ENCODE data around the gene ZMIZ1.
A peak's percentile ranks its signal among the peaks of the same experiment; 100 is the strongest.

ZMIZ1 gene

GRCh38 chr10:79046326-79046725, 22.4 kb upstream of the ZMIZ1 start:
- H3K9me3 ChIP-seq (ENCODE audit: control insufficient read depth, low read length) = no peaks in the 10 kb centered on the region
- H2BK5ac ChIP-seq (ENCODE audit: low read depth, low read length, poor library complexity, severe bottlenecking) = no peak overlapping the region
- H4K8ac ChIP-seq (ENCODE audit: low read length) = no peak overlapping the region
- DNase-seq = no peak
- no peaks in the 10 kb centered on the region for H3K36me3 ChIP-seq (ENCODE audit: control insufficient read depth in 1 of 2, insufficient read depth in 2 of 2, low read depth in 1 of 2, low read length in 2 of 2)
- no peak overlapping the region for H4K91ac ChIP-seq (ENCODE audit: low read length)
- H3K27ac ChIP-seq (ENCODE audit: low read length, poor library complexity, severe bottlenecking) = no peak overlapping the region
- no peak overlapping the region for H3K14ac ChIP-seq (ENCODE audit: low read length in 2 of 2)
- no peak overlapping the region for H3K4ac ChIP-seq (ENCODE audit: low read depth in 1 of 2, low read length in 2 of 2)
- WGBS = 97% methylated on average over 7 of the region's 9 CpGs
- peaks cover 3 to 13% of the 10 kb centered on the region in 2 experiments for H3K27me3 ChIP-seq (ENCODE audit: control insufficient read depth in 1 of 2, insufficient read depth in 1 of 2, low read length in 2 of 2)
- peaks cover 9% of the 10 kb centered on the region for H3K4me1 ChIP-seq (ENCODE audit: control insufficient read depth, insufficient read depth, low read depth, low read length)
- H2AK5ac ChIP-seq (ENCODE audit: low read length, severe bottlenecking) = no peak overlapping the region
- H3K4me3 ChIP-seq (ENCODE audit: insufficient read depth in 1 of 2, low read depth in 1 of 2, low read length in 2 of 2) = no peak overlapping the region
- no peak overlapping the region for H2BK120ac ChIP-seq (ENCODE audit: low read depth, low read length)
- no peaks in the 10 kb centered on the region for H3K79me1 ChIP-seq (replicated peaks; ENCODE audit: low read length, poor library complexity, severe bottlenecking)
- no peak overlapping the region for H3K9ac ChIP-seq (ENCODE audit: low read length)
- H2BK12ac ChIP-seq (ENCODE audit: low read length in 2 of 2) = no peak overlapping the region
- no peak overlapping the region for H3K4me2 ChIP-seq (ENCODE audit: low read length, poor library complexity, severe bottlenecking)
- no peak overlapping the region for H2AFZ ChIP-seq (ENCODE audit: low read depth, low read length)
- no peak overlapping the region for H2BK15ac ChIP-seq (ENCODE audit: low read depth, poor library complexity, severe bottlenecking)
- no peak overlapping the region for H3K23ac ChIP-seq (ENCODE audit: low read length in 2 of 2)
- H3K18ac ChIP-seq (ENCODE audit: low read depth in 1 of 2, low read length in 2 of 2) = no peak overlapping the region

- H2BK15ac ChIP-seq (ENCODE audit: low read depth, poor library complexity, severe bottlenecking) = no peak overlapping the region
- peaks cover 9% of the 10 kb centered on the region for H3K4me1 ChIP-seq (ENCODE audit: control insufficient read depth, insufficient read depth, low read depth, low read length)
- no peaks in the 10 kb centered on the region for H3K79me1 ChIP-seq (replicated peaks; ENCODE audit: low read length, poor library complexity, severe bottlenecking)
- H2BK120ac ChIP-seq (ENCODE audit: low read depth, low read length) = no peak overlapping the region
- no peak overlapping the region for H2AK5ac ChIP-seq (ENCODE audit: low read length, severe bottlenecking)
- H4K91ac ChIP-seq (ENCODE audit: low read length) = no peak overlapping the region
- H2BK5ac ChIP-seq (ENCODE audit: low read depth, low read length, poor library complexity, severe bottlenecking) = no peak overlapping the region
- H3K9me3 ChIP-seq (ENCODE audit: control insufficient read depth, low read length) = no peaks in the 10 kb centered on the region
- H3K18ac ChIP-seq (ENCODE audit: low read depth in 1 of 2, low read length in 2 of 2) = peak overlapping the region in 1 of 2 experiments; percentile 55
- H2BK12ac ChIP-seq (ENCODE audit: low read length in 2 of 2) = peak overlapping the region; percentile 18 to 68
- no peak overlapping the region for H3K4me3 ChIP-seq (ENCODE audit: insufficient read depth in 1 of 2, low read depth in 1 of 2, low read length in 2 of 2)
- no peak overlapping the region for H3K9ac ChIP-seq (ENCODE audit: low read length)
- H4K8ac ChIP-seq (ENCODE audit: low read length) = no peak overlapping the region
- H3K27ac ChIP-seq (ENCODE audit: low read length, poor library complexity, severe bottlenecking) = no peak overlapping the region
- no peak overlapping the region for H2AFZ ChIP-seq (ENCODE audit: low read depth, low read length)
- WGBS = 79% methylated on average over 5 of the region's 6 CpGs
- H3K36me3 ChIP-seq (ENCODE audit: control insufficient read depth in 1 of 2, insufficient read depth in 2 of 2, low read depth in 1 of 2, low read length in 2 of 2) = no peaks in the 10 kb centered on the region
- H3K14ac ChIP-seq (ENCODE audit: low read length in 2 of 2) = no peak overlapping the region
- no peak overlapping the region for H3K4me2 ChIP-seq (ENCODE audit: low read length, poor library complexity, severe bottlenecking)
- DNase-seq = no peak
- no peak overlapping the region for H3K23ac ChIP-seq (ENCODE audit: low read length in 2 of 2)
- H3K4ac ChIP-seq (ENCODE audit: low read depth in 1 of 2, low read length in 2 of 2) = peak overlapping the region in 1 of 2 experiments; percentile 20
- H3K27me3 ChIP-seq (ENCODE audit: control insufficient read depth in 1 of 2, insufficient read depth in 1 of 2, low read length in 2 of 2) = peaks cover 3 to 13% of the 10 kb centered on the region in 2 experiments
These were observed 21.8 kb upstream of the ZMIZ1 start for GRCh38 chr10:79046741-79047583.

GRCh38 chr10:79047584-79047874, 21.2 kb upstream of the ZMIZ1 start:
- 93% methylated on average over 4 of the region's 4 CpGs for WGBS
- DNase-seq = no peak
- no peak overlapping the region for H3K14ac ChIP-seq (ENCODE audit: low read length in 2 of 2)
- H2BK12ac ChIP-seq (ENCODE audit: low read length in 2 of 2) = no peak overlapping the region
- no peak overlapping the region for H2AFZ ChIP-seq (ENCODE audit: low read depth, low read length)
- no peaks in the 10 kb centered on the region for H3K9me3 ChIP-seq (ENCODE audit: control insufficient read depth, low read length)
- no peak overlapping the region for H4K8ac ChIP-seq (ENCODE audit: low read length)
- H3K4me2 ChIP-seq (ENCODE audit: low read length, poor library complexity, severe bottlenecking) = no peak overlapping the region
- no peak overlapping the region for H3K4ac ChIP-seq (ENCODE audit: low read depth in 1 of 2, low read length in 2 of 2)
- H3K18ac ChIP-seq (ENCODE audit: low read depth in 1 of 2, low read length in 2 of 2) = peak overlapping the region in 1 of 2 experiments; percentile 40
- no peak overlapping the region for H2BK120ac ChIP-seq (ENCODE audit: low read depth, low read length)
- H3K23ac ChIP-seq (ENCODE audit: low read length in 2 of 2) = no peak overlapping the region
- H3K9ac ChIP-seq (ENCODE audit: low read length) = no peak overlapping the region
- no peak overlapping the region for H3K27ac ChIP-seq (ENCODE audit: low read length, poor library complexity, severe bottlenecking)
- H2BK15ac ChIP-seq (ENCODE audit: low read depth, poor library complexity, severe bottlenecking) = no peak overlapping the region
- peaks cover 9% of the 10 kb centered on the region for H3K4me1 ChIP-seq (ENCODE audit: control insufficient read depth, insufficient read depth, low read depth, low read length)
- H3K4me3 ChIP-seq (ENCODE audit: insufficient read depth in 1 of 2, low read depth in 1 of 2, low read length in 2 of 2) = no peak overlapping the region
- H4K91ac ChIP-seq (ENCODE audit: low read length) = no peak overlapping the region
- H2BK5ac ChIP-seq (ENCODE audit: low read depth, low read length, poor library complexity, severe bottlenecking) = no peak overlapping the region
- H2AK5ac ChIP-seq (ENCODE audit: low read length, severe bottlenecking) = no peak overlapping the region
- no peaks in the 10 kb centered on the region for H3K79me1 ChIP-seq (replicated peaks; ENCODE audit: low read length, poor library complexity, severe bottlenecking)
- H3K27me3 ChIP-seq (ENCODE audit: control insufficient read depth in 1 of 2, insufficient read depth in 1 of 2, low read length in 2 of 2) = peaks cover 3 to 13% of the 10 kb centered on the region in 2 experiments
- no peaks in the 10 kb centered on the region for H3K36me3 ChIP-seq (ENCODE audit: control insufficient read depth in 1 of 2, insufficient read depth in 2 of 2, low read depth in 1 of 2, low read length in 2 of 2)

- peak overlapping the region; percentile 45 to 49 for H3K18ac ChIP-seq (ENCODE audit: low read depth in 1 of 2, low read length in 2 of 2)
- 43% methylated on average over 12 of the region's 13 CpGs for WGBS
These were observed 20.7 kb upstream of the ZMIZ1 start for GRCh38 chr10:79047875-79048638.

More at GRCh38 chr10:79047875-79048638, 20.7 kb upstream of the ZMIZ1 start:
- Histone ChIP-seq H3K4me3 (ENCODE audit: insufficient read depth in 1 of 2, low read depth in 1 of 2, low read length in 2 of 2) (no peak overlapping the region), H2BK5ac (ENCODE audit: low read depth, low read length, poor library complexity, severe bottlenecking) (no peak overlapping the region), H4K91ac (ENCODE audit: low read length) (peak overlapping the region; percentile 53), H3K4me1 (ENCODE audit: control insufficient read depth, insufficient read depth, low read depth, low read length) (peaks cover 9% of the 10 kb centered on the region), H2BK12ac (ENCODE audit: low read length in 2 of 2) (peak overlapping the region in 1 of 2 experiments; percentile 64), H3K23ac (ENCODE audit: low read length in 2 of 2) (no peak overlapping the region), H3K79me1 (replicated peaks; ENCODE audit: low read length, poor library complexity, severe bottlenecking) (no peaks in the 10 kb centered on the region), H3K4ac (ENCODE audit: low read depth in 1 of 2, low read length in 2 of 2) (peak overlapping the region in 1 of 2 experiments; percentile 30), H3K27me3 (ENCODE audit: control insufficient read depth in 1 of 2, insufficient read depth in 1 of 2, low read length in 2 of 2) (peaks cover 3 to 13% of the 10 kb centered on the region in 2 experiments), H3K9me3 (ENCODE audit: control insufficient read depth, low read length) (no peaks in the 10 kb centered on the region), H2AFZ (ENCODE audit: low read depth, low read length) (no peak overlapping the region), H3K4me2 (ENCODE audit: low read length, poor library complexity, severe bottlenecking) (no peak overlapping the region), H2BK15ac (ENCODE audit: low read depth, poor library complexity, severe bottlenecking) (no peak overlapping the region), H2AK5ac (ENCODE audit: low read length, severe bottlenecking) (no peak overlapping the region), H3K9ac (ENCODE audit: low read length) (no peak overlapping the region), H4K8ac (ENCODE audit: low read length) (peak overlapping the region; percentile 90), H3K14ac (ENCODE audit: low read length in 2 of 2) (no peak overlapping the region), H2BK120ac (ENCODE audit: low read depth, low read length) (peak overlapping the region; percentile 42), H3K36me3 (ENCODE audit: control insufficient read depth in 1 of 2, insufficient read depth in 2 of 2, low read depth in 1 of 2, low read length in 2 of 2) (no peaks in the 10 kb centered on the region), H3K27ac (ENCODE audit: low read length, poor library complexity, severe bottlenecking) (no peak overlapping the region)
- no peak for DNase-seq

All from mesenchymal stem cell (in vitro differentiated cells and primary cell).